Smooth muscle cell of the brain vasculature (primary cell): ENCODE data around the gene RABGAP1L.
"Not testable (repeated sequence)": the region's sequence is repeated elsewhere in the genome, so short reads cannot be mapped to it uniquely, and the experiment has no call there.

Source experiments
- DNase-seq: peaks from one replicate; pipeline ENCODE4 v3.0.0-alpha.2; 2012; ENCODE audit warnings: low read depth, low spot score

The RABGAP1L gene

DNA sequence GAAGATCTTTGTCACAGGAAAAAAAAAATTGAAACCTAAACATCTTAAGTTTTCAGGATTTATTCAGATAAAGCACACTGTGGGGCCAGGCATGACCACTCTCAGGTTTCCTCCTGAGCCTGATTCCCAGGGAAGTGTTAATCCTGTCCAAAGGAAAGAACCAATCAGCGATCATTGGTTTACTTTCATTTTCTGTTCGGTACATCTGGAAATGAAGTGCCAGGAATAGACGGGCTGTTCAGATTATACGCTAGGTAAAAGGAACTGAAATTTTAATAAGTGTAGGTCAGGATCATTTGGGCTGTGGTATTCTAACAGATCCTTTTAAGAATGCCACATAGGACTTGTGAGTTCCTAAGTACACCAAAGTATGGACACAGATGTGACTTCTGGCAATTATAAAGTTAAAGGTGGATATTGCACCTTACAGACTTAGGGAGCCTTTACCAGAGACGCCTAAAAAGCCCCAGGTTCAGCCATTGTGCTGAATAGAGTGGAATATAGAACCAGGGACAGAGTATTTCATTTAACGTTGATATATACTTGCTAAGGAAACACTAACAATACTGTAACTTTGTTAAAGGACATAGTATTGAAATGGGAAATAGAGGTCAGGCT lies 831.2 kb downstream of the RABGAP1L start:
- no peak for DNase-seq

DNA sequence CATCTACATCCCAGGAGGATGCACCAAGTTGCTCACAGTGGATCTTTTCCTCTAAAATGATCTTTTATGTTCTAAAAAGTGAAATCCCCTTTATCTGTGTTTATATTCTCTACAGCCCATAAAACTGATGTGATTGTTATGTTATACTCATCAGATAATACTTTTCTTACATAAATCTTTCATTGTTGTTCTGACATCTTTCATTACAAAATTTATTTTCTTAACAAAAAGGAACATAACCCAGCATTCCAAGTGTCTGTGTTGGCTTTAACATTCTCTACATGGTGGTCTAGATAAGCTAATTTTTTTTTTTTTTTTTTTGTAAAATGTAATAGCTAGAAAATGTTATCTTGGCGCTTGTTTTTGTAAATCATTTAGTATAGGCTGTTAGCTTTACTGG lies 832.2 kb downstream of the RABGAP1L start:
- DNase-seq = no peak

DNA sequence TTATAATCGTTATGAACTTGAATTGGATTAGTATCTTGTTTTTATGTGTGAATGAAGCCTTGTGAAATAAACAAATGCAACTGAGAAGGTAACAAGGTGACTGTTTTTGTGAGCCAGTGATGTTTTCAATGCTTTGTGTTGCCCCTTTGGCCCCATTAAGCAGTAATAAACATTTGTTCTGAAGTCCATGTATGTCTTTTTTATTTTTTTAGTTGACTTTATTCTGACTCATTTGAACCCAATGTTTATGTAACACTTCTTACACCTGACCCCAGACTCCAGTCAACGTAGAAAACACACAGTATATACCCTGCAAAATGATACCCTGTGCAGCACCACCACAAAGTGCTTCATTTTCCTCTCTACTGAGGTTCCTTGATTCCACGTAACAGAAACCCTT lies 835.8 kb downstream of the RABGAP1L start:
- no peak for DNase-seq

DNA sequence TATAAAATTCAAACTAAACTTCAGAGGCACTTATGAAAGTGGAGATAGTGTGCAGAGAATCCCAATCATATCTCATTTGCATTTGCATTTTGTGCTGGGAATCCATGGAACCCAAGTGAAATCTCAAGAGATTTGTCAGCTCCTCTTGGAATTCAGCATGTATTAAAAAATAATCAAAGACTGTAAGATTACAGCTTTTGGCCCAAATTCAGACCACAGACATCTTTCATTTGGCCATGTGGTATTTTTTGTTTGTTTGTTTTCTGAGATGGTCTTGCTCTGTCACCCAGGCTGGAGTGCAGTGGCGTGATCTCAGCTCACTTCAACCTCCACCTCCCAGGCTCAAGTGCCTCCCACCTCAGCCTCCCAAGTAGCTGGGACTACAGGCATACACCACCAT lies 836.6 kb downstream of the RABGAP1L start:
- no peak for DNase-seq

DNA sequence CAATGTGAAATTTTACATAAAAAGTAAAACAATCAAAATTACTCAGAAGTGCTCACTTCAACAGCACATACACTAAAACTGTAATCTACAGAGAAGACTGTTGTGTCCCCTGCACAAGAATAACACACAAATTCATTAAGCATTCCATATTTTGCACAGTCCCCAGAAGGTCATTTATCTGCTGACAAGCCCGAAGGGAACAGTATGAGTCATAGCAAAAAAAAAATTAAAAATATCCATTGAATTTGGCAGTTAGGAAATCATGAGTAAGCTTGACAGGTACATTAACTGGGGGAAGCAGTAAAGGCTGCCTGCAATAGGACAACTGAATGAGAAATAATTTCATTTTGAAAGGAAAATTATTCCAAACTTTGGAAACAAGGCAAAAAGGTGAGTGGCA lies 837.2 kb downstream of the RABGAP1L start:
- DNase-seq = no peak

DNA sequence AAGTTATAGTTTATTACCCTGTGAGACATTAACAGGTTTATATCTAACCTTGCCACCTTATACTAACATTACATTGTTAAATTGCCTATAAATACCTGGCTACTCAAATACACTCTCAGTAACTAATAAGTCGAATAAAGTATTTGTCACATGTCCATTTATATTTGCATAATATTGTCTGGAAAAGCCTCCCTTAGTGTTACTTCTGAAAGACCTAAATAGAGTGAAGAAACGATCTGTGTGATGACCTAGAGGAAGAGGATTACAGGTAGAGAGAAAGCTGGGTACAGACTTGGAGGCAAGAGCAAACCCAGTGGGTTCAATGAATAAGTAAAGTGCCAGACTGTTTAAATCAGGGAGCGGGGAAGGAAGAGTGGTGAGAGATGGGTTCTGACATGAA lies 837.7 kb downstream of the RABGAP1L start:
- no peak for DNase-seq

DNA sequence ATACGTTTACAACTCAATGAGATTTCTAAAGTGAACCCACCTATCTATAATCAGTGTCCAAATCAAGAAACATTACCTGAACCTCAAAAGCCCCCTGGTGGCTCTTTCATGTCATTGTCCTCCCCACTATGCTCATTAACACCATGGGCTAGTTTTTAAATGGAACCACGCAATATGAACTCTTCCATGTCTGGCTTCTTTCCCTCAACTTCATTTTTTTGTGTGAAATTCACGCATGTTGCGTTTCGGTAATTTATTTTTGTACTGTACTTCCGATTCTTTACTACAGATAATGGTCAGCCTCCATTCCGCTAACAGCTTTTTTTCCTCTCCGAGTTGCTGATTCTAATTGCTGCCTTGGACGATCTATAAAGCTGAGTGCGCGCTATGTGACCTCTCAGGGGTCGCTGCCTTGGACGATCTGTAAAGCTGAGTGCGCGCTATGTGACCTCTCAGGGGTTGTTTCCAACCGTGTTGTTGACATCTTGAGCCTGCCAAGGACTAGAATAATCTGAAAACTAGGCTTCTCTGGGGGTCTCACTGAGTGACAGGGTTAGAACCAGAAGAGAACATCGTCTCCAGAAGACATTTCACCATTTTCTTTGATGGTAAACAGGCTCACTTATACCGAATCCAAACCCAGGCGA lies 839.4 kb downstream of the RABGAP1L start:
- DNase-seq = no peak

DNA sequence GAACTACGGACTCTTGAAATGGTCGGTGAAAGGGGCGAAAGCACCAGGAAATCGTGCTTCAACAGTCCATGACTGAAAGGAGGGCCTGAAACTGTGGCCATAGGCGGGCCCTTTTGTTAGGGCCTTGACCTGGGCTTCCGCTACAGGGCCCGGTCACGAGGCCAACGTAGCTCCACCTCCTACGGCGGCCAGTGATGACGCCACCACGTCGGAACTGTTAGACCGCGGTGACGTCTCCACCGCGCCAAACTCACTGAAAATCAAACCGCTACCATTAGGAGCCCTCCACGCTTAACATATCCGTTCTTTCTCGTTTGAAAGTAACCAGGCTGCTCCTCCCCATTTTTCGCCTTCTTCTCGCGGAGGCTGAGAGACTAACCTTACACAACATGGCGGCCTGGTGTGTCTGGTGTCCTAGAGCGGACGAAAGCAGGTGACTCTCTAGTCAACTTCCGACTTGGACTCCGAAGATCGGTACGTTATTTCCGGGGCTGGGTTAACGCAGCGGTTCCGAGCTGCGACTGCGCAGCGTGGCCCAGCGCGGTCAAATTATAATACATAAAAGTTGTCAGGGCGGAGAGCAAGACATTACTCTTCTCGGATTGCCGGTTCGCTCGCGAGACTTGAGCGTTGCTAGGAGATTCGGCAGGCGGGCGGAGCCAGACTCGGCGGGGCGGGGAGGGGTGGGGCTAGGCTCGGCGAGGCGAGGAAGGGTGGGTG lies 840.1 kb downstream of the RABGAP1L start:
- DNase-seq = peak; percentile 98

DNA sequence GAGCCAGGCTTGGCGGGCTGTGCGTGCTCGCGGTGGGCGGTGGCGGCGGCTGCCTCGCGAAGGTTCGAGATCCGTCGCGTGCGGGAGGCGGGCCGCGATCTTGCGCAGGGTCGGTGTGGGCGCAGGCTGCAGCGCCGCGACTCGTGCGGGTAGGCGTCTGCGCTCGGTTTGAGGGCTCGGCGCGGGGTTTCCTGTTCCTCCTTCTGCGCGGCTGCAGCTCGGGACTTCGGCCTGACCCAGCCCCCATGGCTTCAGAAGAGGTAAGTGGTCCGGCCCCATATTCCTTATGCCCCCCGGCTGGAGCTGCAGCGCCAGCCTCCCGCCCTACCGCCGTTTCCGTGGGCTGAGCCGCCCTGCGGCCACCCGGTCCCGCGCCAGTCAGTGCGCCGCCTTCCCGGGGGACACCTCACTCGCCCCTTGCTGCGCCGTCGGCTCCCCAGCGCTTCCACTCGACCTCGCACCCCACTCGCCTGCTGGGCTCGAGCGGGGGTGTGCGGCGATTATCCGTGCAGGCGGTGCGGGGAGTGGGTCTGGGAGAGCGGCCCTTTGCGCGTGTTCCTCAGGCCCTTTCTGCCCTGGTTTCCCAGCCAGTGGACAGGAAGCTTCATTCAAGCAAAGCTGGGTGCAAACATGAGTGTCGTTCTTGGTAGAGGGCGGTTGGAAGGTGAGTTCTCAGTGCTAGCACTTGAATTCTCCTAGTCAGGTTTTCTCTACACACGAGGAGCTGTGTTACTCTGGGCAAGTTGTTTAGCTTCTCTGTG lies 840.8 kb downstream of the RABGAP1L start, which contains the start of gene CACYBP:
TSS of gene CACYBP (plus strand) at position 12 of the 761 bp plus-strand sequence. CDS start at position 246, 234 bp downstream.
- DNase-seq = no peak

DNA sequence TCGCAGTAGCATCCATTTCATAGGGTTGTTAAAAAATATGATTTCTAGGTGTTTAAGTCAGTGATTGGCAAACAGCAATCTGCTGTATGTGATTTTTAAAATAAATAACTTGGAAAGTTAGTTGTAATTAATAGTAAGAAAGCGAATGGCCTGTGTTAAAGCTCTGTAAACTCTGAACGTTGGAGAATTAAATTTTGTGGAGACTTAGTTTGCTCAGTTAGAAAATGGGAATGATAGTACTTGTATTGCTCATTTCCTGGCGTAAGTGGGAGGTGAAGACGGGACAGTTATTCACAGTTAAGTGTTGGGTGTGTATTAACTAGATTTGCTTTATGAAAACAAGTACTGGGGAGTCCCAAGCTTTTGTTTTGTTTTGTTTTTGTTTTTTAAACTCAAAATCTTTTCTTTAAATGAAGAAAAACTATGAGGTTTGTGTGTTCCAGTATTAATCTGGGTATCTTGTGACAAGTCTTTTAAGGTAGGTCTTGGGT lies 841.4 kb downstream of the RABGAP1L start:
- DNase-seq = no peak

DNA sequence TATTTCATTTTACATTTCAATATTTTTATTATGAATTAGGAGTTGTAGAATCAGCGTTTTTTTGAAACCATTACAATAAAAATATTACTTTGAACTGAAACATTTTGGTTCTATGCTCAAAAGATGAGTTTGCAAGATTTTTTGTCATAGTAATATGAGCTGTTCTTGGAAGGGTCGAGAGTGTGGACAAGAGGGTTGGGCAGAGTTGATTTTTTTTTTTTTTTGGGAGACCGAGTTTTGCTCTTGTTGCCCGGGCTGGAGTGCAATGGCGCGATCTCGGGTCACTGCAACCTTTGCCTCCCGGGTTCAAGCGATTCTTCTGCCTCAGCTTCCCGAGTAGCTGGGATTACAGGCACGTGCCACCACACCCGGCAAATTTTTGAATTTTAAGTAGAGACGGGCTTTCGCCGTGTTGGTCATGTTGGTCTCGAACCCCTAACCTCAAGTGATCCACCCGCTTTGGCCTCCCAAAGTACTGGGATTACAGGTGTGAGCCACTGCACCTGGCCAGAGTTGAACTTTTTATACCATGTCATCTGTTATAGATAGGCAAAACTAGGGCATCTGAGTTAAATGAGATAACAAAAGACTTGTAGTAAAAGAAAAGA lies 843.7 kb downstream of the RABGAP1L start:
- no peak for DNase-seq

DNA sequence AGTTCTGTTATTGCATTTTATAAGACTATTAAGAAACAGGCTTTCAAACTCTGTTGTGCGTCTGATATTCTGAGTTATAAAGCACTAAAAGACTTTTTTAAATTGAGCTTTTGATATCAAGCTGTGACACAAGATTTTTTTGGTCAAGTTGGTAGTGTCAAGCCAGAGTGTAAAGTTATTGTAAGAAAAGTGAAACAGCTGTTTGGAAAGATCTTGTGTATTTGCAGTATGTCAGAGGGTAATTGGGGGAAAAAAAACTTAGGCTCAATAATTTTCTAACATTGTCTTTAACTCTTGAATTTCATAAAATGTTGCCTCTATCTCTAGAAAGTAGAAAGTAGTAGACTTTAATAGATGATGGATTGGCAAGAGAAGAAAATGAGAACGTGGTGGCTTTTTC lies 844.2 kb downstream of the RABGAP1L start:
- DNase-seq = no peak

DNA sequence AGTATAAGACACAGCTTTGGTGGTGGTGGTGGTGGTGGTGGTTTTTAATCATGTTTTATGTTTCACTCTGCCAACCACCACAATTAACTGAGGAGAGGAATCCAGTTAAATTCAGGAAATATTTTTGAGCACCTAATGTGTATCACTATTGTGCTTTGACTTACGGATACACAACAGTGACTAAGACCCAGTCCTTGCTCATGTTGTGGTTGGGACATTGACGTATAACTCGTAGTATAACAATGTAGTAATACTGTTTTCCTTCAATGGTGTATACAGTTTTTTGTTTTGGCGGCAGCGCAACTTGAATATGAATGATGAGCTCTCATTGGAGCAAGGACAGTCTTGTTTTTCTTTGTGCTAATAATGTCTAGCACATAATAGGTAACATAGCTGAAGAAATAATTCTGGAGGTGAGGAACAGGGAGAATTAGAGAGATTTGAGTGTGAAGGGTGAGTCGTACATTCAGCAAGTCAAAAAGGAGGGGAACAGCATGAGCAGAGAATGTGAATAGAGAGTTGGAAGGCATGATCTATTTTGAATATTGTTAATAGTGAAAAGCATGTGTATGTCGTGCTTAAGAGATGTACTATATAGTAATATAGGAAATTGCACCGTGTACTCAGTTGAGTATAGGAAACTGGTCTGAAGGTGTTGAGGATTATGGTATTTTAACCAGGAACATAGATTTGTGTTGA lies 845.9 kb downstream of the RABGAP1L start:
- no peak for DNase-seq

DNA sequence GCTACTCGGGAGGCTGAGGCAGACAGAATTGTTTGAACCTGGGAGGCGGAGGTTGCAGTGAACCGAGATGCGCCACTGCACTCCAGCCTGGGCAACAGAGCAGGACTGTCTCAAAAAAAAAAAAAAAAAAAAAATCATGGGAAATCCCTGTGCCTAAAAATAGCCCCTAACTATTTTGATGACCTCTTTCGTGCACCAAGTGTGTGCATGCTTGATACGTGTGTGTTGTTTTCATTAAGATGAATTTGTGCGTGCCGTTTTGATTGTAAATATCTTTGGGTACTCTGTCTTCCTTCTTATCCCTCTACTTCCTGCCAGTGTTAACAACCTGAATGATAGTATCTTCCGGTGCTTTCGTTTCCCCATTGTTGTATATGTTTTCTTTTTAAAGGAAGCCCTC lies 850.2 kb downstream of the RABGAP1L start:
- DNase-seq = no peak

DNA sequence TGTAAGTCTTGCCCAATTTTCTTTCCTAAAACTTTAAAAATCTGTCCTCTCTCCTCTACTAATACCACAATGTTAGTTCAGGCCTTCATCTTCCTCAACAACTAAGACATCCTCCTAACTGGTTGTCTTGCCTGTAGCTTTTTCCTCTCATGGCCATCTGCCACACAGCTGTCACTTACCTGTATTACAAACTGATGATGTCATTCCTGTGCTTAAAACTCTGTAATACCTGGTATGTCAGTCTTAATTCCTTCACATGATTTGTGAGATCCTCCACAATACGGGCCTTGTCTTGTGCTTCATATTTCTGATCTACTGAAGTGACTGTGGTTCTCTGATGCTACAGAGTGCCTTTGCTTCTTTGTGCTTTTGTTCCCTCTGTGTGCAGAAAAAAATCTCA lies 854.1 kb downstream of the RABGAP1L start:
- no peak for DNase-seq

DNA sequence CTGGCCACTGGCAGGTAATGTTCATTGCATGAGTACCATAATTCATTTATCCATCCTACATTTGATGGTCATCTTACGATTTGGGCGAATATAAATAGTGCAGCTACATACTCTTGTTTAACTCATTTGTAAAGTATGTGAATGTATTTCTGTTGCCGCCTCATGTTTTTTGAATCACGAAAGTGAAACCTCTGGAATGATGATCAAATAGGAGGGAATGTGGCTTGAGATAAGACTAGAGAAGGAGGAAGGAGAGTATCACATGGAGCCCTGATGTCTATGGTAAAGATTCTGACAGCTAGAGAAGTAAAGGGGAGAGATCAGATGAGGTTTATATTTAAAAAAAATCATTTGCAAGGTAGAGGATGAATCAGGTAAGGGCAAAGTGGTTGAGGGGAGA lies 855.9 kb downstream of the RABGAP1L start:
- no peak for DNase-seq

DNA sequence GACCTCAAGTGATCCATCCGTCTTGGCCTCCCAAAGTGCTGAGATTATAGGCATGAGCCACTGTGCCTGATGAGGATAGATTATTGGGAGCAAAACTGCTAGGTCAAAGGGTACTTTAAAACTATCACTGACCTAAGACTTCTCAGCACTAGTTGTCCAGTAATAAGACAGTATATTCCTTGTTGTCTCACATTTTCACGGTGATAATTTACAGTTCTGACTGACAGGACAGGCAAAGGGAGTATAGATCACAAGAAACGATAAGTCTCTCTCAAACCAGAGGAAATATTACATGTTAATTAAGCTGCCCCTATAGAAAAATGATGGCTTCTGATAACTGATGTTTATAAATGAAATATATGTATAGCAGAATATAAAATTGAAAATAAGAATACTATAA lies 860.2 kb downstream of the RABGAP1L start:
- no peak for DNase-seq

DNA sequence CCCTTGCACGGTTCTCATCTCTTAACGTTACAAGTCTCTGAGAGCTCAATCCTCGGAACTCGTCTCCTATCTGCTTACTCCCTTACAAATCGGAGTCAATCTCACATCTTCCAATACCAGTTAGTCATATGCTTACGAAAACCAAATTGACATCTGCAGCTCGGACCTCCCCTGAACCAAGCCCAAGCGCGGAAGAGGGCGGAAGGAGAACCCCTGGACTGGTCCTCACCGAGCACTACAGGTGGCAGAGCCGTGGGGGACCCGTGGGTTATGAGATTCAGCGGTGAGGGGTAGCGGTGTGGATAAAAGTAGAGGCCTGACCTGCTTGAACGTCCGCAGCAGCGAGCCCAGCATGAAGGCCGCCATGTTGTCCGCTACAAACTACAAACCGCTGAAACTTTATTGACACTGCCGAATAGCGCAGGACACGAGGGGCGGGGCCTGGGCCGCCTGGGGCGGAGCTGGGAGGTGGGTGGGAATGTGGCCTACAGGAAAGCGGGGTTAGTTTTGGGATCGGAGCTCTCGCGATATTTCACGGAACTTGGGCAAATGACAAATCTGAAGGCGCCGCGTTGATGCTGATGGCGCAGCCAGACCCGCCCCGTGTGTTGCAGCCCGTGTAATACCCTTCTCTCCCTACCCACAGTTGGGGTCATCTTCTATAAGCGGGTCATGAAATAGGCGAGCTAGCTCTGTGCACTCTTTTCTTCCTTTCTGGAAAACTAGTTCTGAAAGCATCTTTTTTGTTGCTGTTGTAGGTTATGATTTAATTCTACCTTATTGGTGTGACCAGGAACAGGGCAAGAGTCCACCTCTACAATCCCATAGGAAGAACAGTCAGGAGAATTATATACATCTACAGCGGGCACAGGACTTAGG lies 864.0 kb downstream of the RABGAP1L start, which contains the start of gene MRPS14:
TSS of gene MRPS14 (minus strand) at position 383 of the 879 bp plus-strand sequence. CDS start at position 366, 17 bp downstream.
- DNase-seq = peak; percentile 98

DNA sequence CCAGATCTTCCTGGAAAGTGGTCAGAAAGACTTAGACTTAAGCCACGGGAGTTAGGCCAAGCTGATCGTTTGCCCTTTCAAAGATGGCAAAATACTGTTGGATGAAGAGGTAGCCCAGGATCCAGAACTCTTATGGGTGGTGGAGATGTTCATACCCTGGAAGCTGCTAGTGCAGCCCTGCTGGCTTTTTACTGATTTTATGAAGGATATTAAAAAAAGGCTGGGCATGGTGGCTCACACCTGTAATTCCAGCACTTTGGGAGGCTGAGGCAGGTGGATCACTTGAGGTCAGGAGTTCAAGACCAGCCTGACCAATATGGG lies 864.6 kb downstream of the RABGAP1L start:
- not testable (repeated sequence) for DNase-seq

DNA sequence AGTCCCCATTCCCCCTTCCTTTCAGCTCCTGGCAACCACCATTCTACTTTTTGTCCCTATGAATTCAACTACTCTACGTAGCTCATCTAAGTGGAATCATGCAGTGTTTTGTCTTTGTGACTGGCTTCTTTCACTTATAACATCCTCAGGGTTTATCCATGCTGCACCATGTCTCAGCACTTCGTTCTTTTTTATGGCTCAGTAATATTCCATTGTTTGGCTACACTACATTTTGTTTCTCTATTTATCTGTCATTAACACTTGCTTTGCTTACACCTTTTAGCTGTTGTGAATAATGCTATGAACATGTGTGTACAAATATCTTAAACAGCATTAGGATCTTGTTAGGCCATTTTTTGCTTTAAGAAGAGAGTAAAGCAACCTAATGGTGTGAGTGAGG lies 865.5 kb downstream of the RABGAP1L start:
- no peak for DNase-seq
